Astrocyte of the cerebellum (primary cell): ENCODE results near the gene INTS15.

ENCODE experiments used
- DNase-seq: peaks from one replicate; pipeline ENCODE4 v3.0.0-alpha.2; 2011; ENCODE audit warnings: low read depth
- H3K4me3 ChIP-seq: 2 replicates; pipeline ENCODE4 v1.5.1; 2011; ENCODE audit warnings: mild to moderate bottlenecking, low read depth, low read length, moderate library complexity
- CTCF ChIP-seq: IDR thresholded peaks from 2 replicates; pipeline ENCODE4 v1.5.1; 2012; ENCODE audit warnings: low read length, low read depth, moderate library complexity, mild to moderate bottlenecking; ENCODE audit errors: missing control alignments
- in situ Hi-C: cut with HindIII; loops from 2 replicates; pipeline ENCODE4 v1.10.0; 2017; ENCODE audit warnings: low sequenced_read_pairs

The INTS15 gene

GRCh38 chr7:6648815-6649104, 58.9 kb downstream of the INTS15 start:
- no peak for TF ChIP-seq CTCF
- H3K4me3 ChIP-seq = no peak overlapping the region
- DNase-seq = no peak
- in situ Hi-C loops = no loop called here

DNA sequence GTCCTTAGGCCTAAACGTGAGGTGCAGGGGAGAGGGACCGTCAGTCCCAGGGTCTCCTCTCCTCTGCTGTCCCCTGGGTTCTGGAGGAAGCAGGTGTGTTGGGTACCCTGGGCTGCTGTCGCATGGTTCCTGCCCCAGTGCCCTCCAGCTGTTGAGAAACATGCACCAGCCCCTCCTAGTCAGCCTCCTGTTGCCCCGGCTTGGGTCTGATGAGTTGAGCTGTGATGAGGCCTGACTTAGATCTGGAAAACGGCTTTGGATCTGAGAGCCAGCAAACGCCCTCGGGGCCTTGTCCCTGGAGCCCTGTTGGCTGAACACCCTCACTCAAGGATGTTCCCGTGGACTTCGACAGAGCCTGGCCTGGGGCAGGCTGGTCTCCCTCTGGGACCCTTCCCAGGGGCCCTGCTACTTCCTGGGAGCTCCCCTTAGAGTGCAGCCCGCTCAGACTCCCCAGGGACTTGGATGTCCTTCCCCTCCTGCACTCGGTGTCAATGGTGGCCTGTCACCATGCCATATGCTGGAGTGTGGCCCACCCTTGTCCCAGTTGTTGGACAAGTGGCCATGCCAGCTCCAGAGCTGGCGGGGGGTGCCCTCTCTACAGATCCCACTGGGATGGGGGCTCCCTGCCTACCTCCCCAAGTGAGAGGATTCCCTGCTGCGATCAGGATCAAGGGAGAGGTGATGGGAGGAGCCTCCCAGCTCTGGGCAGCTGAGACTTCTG, 59.6 kb downstream of the INTS15 start:
- TF ChIP-seq CTCF = no peak
- DNase-seq = no peak
- no peak overlapping the region for H3K4me3 ChIP-seq
- in situ Hi-C loops = no loop called here

- DNase-seq = no peak
- no peak for TF ChIP-seq CTCF
- no peak overlapping the region for H3K4me3 ChIP-seq
- in situ Hi-C loops = no loop called here
These were observed 60.3 kb downstream of the INTS15 start for GRCh38 chr7:6650086-6650485.

DNA sequence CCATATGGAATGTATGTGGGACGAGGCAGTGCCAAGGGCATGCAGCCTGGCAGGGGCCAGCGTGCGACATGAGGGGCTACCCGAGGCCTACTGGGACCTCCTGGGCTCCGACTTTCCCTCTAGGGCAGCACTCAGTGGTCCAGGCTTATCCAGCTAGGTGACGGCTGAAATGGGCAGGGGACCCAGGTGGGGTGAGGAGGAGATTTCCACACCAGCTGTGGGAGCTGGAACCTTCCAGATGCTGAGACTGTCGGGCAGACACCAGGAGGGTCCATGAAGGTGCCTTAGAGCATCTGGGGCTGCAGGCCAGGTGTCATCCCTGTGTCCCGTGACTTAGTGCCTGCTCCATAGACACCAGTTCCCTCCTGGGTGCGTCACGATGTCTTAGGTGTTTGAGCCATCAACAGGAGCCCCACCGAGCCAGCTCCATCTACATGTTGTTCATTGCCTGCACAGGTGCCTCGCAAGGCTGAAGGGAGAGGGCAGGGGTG, 60.7 kb downstream of the INTS15 start:
- no peak overlapping the region for H3K4me3 ChIP-seq
- no peak for DNase-seq
- in situ Hi-C loops = no loop called here
- TF ChIP-seq CTCF = no peak

GRCh38 chr7:6651851-6652445, 62.1 kb downstream of the INTS15 start:
- H3K4me3 ChIP-seq = no peak overlapping the region
- TF ChIP-seq CTCF = no peak
- in situ Hi-C loops = no loop called here
- DNase-seq = no peak

DNA sequence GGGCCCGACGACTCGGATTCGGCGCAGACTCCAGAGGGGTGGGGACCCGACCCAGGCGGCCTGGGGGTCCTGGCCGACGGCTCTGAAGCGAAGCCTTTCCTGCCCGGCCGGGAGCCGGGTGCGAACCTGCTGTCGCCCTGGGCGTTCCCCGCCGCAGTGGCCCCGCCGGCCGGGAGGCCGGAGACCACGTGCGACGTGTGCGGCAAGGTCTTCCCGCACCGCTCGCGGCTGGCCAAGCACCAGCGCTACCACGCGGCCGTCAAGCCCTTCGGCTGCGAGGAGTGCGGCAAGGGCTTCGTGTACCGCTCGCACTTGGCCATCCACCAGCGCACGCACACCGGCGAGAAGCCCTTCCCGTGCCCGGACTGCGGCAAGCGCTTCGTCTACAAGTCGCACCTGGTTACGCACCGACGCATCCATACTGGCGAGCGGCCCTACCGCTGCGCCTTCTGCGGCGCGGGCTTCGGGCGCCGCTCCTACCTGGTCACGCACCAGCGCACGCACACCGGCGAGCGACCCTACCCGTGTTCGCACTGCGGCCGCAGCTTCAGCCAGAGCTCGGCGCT, 62.7 kb downstream of the INTS15 start:
- H3K4me3 ChIP-seq = no peak overlapping the region
- in situ Hi-C loops = no loop called here
- TF ChIP-seq CTCF = no peak
- no peak for DNase-seq
